HEK293 (cell line): ENCODE results near the gene CHEK2.

Experiments
- CTCF ChIA-PET: fragments of 350-600 bp; formaldehyde crosslinking; extraction: SDS; loops from one replicate; lab custom pipeline; 2021; ENCODE audit warnings: antibody characterized with exemption; lab: Yijun Ruan, JAX
- POLR2A ChIA-PET: fragments of 300-600 bp; formaldehyde crosslinking; extraction: SDS; loops from one replicate; lab custom pipeline; 2020; ENCODE audit warnings: antibody characterized with exemption, inconsistent platforms; lab: Yijun Ruan, JAX
- H3K27ac ChIP-seq: fragments of 200-500 bp; sonication (Bioruptor generic); 2 replicates; pipeline ENCODE4 v1.5.1; 2014; ENCODE audit warnings: low read depth, low read length, control low read depth, inconsistent platforms; ENCODE audit errors: extremely low read depth
- H3K36me3 ChIP-seq, 2 experiments: fragments of 200-500 bp in 1 of 2; sonication (Bioruptor generic) in 1 of 2; 1 replicate in 1 of 2; 2 replicates in 1 of 2; pipeline ENCODE4 v1.5.1; 2014 to 2017; ENCODE audit warnings: inconsistent platforms in 2 of 2, low read length in 2 of 2; ENCODE audit not compliant: control insufficient read depth in 2 of 2, insufficient read depth in 1 of 2
- H3K4me1 ChIP-seq: fragments of 200-500 bp; sonication (Bioruptor generic); 2 replicates; pipeline ENCODE4 v1.5.1; 2014; ENCODE audit warnings: mild to moderate bottlenecking, low read length, inconsistent platforms; ENCODE audit not compliant: control insufficient read depth, insufficient read depth
- H3K4me3 ChIP-seq: 2 replicates; pipeline ENCODE4 v1.5.1; 2011; ENCODE audit warnings: low read depth, mild to moderate bottlenecking, control low read depth, low read length, moderate library complexity
- H3K9me3 ChIP-seq: fragments of 200-500 bp; sonication (Bioruptor generic); 2 replicates; pipeline ENCODE4 v1.5.1; 2014; ENCODE audit warnings: low read depth, low read length, inconsistent platforms; ENCODE audit not compliant: control insufficient read depth, insufficient read depth
- REPIN1 ChIP-seq: fragments of 450-650 bp; formaldehyde crosslinking; IDR thresholded peaks from 2 replicates; pipeline ENCODE4 v1.5.1; 2017; ENCODE audit warnings: missing biosample characterization, missing genetic modification characterization, low read depth
- ZBTB20 ChIP-seq: fragments of 450-650 bp; formaldehyde crosslinking; IDR thresholded peaks from 2 replicates; pipeline ENCODE4 v1.5.1; 2016; ENCODE audit warnings: missing biosample characterization, missing genetic modification characterization
- ZBTB7A ChIP-seq: fragments of 450-650 bp; formaldehyde crosslinking; IDR thresholded peaks from 2 replicates; pipeline ENCODE4 v1.5.1; 2016; ENCODE audit warnings: low read depth, missing biosample characterization, missing genetic modification characterization
- ZBTB8A ChIP-seq: fragments of 450-650 bp; formaldehyde crosslinking; IDR thresholded peaks from 2 replicates; pipeline ENCODE4 v1.5.1; 2016; ENCODE audit warnings: missing biosample characterization, missing genetic modification characterization
- ZNF140 ChIP-seq: fragments of 450-650 bp; formaldehyde crosslinking; IDR thresholded peaks from 2 replicates; pipeline ENCODE4 v1.5.1; 2016; ENCODE audit warnings: missing biosample characterization, missing genetic modification characterization
- ZNF223 ChIP-seq: fragments of 450-650 bp; formaldehyde crosslinking; IDR thresholded peaks from 2 replicates; pipeline ENCODE4 v1.5.1; 2016; ENCODE audit warnings: missing biosample characterization, missing genetic modification characterization
- ZNF302 ChIP-seq: fragments of 450-650 bp; formaldehyde crosslinking; IDR thresholded peaks from 2 replicates; pipeline ENCODE4 v1.5.1; 2016; ENCODE audit warnings: missing biosample characterization, missing genetic modification characterization, low read depth
- ZNF549 ChIP-seq: fragments of 450-650 bp; IDR thresholded peaks from 2 replicates; pipeline ENCODE4 v1.5.1; 2018; ENCODE audit warnings: missing biosample characterization, missing genetic modification characterization, mild to moderate bottlenecking, inconsistent platforms, moderate library complexity
- ZNF558 ChIP-seq: fragments of 450-650 bp; formaldehyde crosslinking; IDR thresholded peaks from 2 replicates; pipeline ENCODE4 v1.5.1; 2016; ENCODE audit warnings: missing biosample characterization, missing genetic modification characterization
- ZNF664 ChIP-seq: fragments of 450-650 bp; formaldehyde crosslinking; IDR thresholded peaks from 2 replicates; pipeline ENCODE4 v1.5.1; 2016; ENCODE audit warnings: missing biosample characterization, missing genetic modification characterization
- ZNF701 ChIP-seq: fragments of 450-650 bp; formaldehyde crosslinking; IDR thresholded peaks from 2 replicates; pipeline ENCODE4 v1.5.1; 2016; ENCODE audit warnings: missing biosample characterization, missing genetic modification characterization
- ZNF707 ChIP-seq: fragments of 450-650 bp; formaldehyde crosslinking; IDR thresholded peaks from 2 replicates; pipeline ENCODE4 v1.5.1; 2016; ENCODE audit warnings: missing biosample characterization, missing genetic modification characterization
- ZSCAN23 ChIP-seq: fragments of 450-650 bp; formaldehyde crosslinking; IDR thresholded peaks from 2 replicates; pipeline ENCODE4 v1.5.1; 2016; ENCODE audit warnings: missing biosample characterization, missing genetic modification characterization
- TF ChIP-seq, protein P1 (sequence below): sonication (generic); formaldehyde crosslinking; IDR thresholded peaks from 2 replicates; pipeline ENCODE4 v1.8.1; 2022; ENCODE audit warnings: mild to moderate bottlenecking, moderate library complexity, missing genetic modification reagents
- TF ChIP-seq, protein P2 (sequence below): fragments of 450-650 bp; IDR thresholded peaks from 2 replicates; pipeline ENCODE4 v1.5.1; 2018; ENCODE audit warnings: missing biosample characterization, missing genetic modification characterization
- TF ChIP-seq, protein P3 (sequence below): fragments of 450-650 bp; formaldehyde crosslinking; IDR thresholded peaks from 2 replicates; pipeline ENCODE4 v1.5.1; 2016; ENCODE audit warnings: missing biosample characterization, missing genetic modification characterization, low read depth
- TF ChIP-seq, protein P4 (sequence below): IDR thresholded peaks from 2 replicates; pipeline ENCODE4 v1.6.1; 2011; ENCODE audit warnings: mild to moderate bottlenecking, low read depth, low read length, borderline replicate concordance
- TF ChIP-seq, protein P5 (sequence below): fragments of 450-650 bp; IDR thresholded peaks from 2 replicates; pipeline ENCODE4 v1.5.1; 2018; ENCODE audit warnings: missing biosample characterization, mild to moderate bottlenecking, missing genetic modification characterization

The CHEK2 gene

DNA sequence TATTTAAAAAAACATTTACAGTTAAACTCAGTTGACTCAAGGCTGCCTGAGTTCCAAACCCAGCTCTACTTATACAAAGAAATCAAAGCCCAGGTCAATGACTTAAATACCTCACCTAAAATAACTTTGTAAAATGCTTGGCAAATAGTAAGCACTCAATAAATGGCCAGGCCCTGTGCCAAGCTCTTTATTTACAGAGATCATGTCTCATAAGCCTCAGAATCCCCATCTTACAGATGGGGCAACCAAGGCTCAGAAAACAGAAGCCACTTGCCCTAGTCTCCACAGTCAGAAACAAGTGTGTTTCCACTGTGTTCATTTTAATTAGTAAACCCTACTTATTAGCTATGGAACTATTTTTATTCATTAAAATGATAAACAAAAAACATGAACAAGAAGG, 31.5 kb downstream of the CHEK2 start:
- no peak for TF ChIP-seq ZBTB7A (tag by site-specific recombination)
- peak; percentile 36; the same call in 1 of the 2 replicates for TF ChIP-seq ZNF664
- POLR2A ChIA-PET, result interaction anchor here (0.7 kb wide), 1 partner anchor 13 kb away, joined by 3 read pairs; no protein-coding TSS in a partner anchor
- CTCF ChIA-PET, result interaction anchor here (0.6 to 1.9 kb wide), 5 partner anchors 21 to 796 kb away, joined by 3 to 5 read pairs (median 3); no protein-coding TSS in a partner anchor
- H3K9me3 ChIP-seq, result no peaks in the 10 kb centered on the region
- H3K36me3 ChIP-seq, result peaks cover 20 to 49% of the 10 kb centered on the region in 2 experiments; a peak in 2 of 3 replicates
- peaks cover 8% of the 10 kb centered on the region for H3K4me1 ChIP-seq
- no peak overlapping the region for H3K4me3 ChIP-seq
- H3K27ac ChIP-seq, result no peak overlapping the region

DNA sequence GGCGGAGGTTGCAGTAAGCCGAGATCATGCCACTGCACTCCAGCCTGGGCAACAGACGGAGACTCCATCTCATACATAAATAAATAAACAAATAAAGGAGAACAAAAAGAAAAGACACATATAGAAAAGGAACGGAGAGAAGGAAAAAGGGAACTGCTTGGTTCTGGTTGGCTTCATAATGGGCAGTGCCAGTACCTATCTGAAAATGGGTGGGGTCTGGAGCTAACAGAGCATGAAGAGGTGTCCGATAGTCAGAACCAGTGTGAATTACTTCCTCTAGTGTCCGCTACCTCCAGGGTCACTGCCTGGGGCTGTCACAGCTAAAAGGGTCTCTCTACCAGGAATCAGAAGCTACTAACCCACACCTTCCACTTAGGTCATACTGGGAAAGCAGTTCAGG, 34.8 kb downstream of the CHEK2 start:
- no peak overlapping the region for H3K27ac ChIP-seq
- H3K4me3 ChIP-seq, result no peak overlapping the region
- ChIA-PET CTCF (interaction anchor here (0.6 kb wide), 1 partner anchor 419 kb away, joined by 3 read pairs; no protein-coding TSS in a partner anchor), POLR2A (no interaction called here)
- TF ChIP-seq, protein P1, sequence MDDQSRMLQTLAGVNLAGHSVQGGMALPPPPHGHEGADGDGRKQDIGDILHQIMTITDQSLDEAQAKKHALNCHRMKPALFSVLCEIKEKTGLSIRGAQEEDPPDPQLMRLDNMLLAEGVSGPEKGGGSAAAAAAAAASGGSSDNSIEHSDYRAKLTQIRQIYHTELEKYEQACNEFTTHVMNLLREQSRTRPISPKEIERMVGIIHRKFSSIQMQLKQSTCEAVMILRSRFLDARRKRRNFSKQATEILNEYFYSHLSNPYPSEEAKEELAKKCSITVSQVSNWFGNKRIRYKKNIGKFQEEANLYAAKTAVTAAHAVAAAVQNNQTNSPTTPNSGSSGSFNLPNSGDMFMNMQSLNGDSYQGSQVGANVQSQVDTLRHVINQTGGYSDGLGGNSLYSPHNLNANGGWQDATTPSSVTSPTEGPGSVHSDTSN (CRISPR knock-in tag), result no peak
- no peak for TF ChIP-seq ZNF701 (tag by site-specific recombination)
- no peak for TF ChIP-seq ZBTB8A (tag by site-specific recombination)
- TF ChIP-seq ZBTB20, result no peak
- TF ChIP-seq ZNF302 (tag by site-specific recombination), result no peak
- no peak for TF ChIP-seq ZNF140
- peaks cover 5% of the 10 kb centered on the region for H3K4me1 ChIP-seq
- peaks cover 21 to 63% of the 10 kb centered on the region in 2 experiments; a peak in 2 of 3 replicates for H3K36me3 ChIP-seq
- H3K9me3 ChIP-seq, result no peaks in the 10 kb centered on the region

DNA sequence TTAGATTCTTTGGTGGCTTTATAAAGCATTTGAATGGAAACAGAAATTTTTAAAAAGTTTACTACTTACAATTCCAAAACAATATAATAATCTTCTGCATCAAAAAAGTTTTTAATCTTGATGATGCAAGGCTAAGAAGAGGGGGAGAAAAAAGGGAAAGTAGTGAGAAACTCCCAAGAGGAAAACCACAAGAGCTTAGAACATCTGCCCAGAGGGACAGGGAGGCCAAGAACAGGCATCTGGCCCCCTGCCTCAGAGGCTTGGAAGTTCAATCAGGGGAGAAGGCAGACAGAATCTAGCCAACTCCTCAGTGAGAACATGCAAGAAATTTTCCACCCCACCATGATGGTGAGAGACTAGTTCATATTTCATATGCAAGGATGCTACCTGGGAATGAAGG, 38.2 kb downstream of the CHEK2 start:
- ChIA-PET CTCF (no interaction called here), POLR2A (no interaction called here)
- H3K27ac ChIP-seq, result no peak overlapping the region
- H3K4me3 ChIP-seq, result no peak overlapping the region
- no peaks in the 10 kb centered on the region for H3K9me3 ChIP-seq
- H3K4me1 ChIP-seq, result no peaks in the 10 kb centered on the region
- no peak for TF ChIP-seq ZNF549 (tag by site-specific recombination)
- TF ChIP-seq, protein P2, sequence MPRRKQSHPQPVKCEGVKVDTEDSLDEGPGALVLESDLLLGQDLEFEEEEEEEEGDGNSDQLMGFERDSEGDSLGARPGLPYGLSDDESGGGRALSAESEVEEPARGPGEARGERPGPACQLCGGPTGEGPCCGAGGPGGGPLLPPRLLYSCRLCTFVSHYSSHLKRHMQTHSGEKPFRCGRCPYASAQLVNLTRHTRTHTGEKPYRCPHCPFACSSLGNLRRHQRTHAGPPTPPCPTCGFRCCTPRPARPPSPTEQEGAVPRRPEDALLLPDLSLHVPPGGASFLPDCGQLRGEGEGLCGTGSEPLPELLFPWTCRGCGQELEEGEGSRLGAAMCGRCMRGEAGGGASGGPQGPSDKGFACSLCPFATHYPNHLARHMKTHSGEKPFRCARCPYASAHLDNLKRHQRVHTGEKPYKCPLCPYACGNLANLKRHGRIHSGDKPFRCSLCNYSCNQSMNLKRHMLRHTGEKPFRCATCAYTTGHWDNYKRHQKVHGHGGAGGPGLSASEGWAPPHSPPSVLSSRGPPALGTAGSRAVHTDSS (tag by site-specific recombination), result no peak
- TF ChIP-seq, protein P3, sequence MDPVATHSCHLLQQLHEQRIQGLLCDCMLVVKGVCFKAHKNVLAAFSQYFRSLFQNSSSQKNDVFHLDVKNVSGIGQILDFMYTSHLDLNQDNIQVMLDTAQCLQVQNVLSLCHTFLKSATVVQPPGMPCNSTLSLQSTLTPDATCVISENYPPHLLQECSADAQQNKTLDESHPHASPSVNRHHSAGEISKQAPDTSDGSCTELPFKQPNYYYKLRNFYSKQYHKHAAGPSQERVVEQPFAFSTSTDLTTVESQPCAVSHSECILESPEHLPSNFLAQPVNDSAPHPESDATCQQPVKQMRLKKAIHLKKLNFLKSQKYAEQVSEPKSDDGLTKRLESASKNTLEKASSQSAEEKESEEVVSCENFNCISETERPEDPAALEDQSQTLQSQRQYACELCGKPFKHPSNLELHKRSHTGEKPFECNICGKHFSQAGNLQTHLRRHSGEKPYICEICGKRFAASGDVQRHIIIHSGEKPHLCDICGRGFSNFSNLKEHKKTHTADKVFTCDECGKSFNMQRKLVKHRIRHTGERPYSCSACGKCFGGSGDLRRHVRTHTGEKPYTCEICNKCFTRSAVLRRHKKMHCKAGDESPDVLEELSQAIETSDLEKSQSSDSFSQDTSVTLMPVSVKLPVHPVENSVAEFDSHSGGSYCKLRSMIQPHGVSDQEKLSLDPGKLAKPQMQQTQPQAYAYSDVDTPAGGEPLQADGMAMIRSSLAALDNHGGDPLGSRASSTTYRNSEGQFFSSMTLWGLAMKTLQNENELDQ (tag by site-specific recombination), result no peak
- no peak for TF ChIP-seq ZNF558 (tag by site-specific recombination)
- no peak for TF ChIP-seq ZNF223 (tag by site-specific recombination)
- TF ChIP-seq, protein P4, sequence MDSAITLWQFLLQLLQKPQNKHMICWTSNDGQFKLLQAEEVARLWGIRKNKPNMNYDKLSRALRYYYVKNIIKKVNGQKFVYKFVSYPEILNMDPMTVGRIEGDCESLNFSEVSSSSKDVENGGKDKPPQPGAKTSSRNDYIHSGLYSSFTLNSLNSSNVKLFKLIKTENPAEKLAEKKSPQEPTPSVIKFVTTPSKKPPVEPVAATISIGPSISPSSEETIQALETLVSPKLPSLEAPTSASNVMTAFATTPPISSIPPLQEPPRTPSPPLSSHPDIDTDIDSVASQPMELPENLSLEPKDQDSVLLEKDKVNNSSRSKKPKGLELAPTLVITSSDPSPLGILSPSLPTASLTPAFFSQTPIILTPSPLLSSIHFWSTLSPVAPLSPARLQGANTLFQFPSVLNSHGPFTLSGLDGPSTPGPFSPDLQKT, result no peak
- TF ChIP-seq ZNF707 (tag by site-specific recombination), result no peak
- TF ChIP-seq ZSCAN23 (tag by site-specific recombination), result no peak
- no peak for TF ChIP-seq REPIN1 (tag by site-specific recombination)
- TF ChIP-seq, protein P5, sequence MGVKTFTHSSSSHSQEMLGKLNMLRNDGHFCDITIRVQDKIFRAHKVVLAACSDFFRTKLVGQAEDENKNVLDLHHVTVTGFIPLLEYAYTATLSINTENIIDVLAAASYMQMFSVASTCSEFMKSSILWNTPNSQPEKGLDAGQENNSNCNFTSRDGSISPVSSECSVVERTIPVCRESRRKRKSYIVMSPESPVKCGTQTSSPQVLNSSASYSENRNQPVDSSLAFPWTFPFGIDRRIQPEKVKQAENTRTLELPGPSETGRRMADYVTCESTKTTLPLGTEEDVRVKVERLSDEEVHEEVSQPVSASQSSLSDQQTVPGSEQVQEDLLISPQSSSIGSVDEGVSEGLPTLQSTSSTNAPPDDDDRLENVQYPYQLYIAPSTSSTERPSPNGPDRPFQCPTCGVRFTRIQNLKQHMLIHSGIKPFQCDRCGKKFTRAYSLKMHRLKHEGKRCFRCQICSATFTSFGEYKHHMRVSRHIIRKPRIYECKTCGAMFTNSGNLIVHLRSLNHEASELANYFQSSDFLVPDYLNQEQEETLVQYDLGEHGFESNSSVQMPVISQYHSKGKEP, result no peak
- TF ChIP-seq, all 188 proteins: peak for 0
- peaks cover 13 to 62% of the 10 kb centered on the region in 2 experiments; a peak in 2 of 3 replicates for H3K36me3 ChIP-seq
